ENCODE data around the gene PITPNM2.

The PITPNM2 gene

DNA sequence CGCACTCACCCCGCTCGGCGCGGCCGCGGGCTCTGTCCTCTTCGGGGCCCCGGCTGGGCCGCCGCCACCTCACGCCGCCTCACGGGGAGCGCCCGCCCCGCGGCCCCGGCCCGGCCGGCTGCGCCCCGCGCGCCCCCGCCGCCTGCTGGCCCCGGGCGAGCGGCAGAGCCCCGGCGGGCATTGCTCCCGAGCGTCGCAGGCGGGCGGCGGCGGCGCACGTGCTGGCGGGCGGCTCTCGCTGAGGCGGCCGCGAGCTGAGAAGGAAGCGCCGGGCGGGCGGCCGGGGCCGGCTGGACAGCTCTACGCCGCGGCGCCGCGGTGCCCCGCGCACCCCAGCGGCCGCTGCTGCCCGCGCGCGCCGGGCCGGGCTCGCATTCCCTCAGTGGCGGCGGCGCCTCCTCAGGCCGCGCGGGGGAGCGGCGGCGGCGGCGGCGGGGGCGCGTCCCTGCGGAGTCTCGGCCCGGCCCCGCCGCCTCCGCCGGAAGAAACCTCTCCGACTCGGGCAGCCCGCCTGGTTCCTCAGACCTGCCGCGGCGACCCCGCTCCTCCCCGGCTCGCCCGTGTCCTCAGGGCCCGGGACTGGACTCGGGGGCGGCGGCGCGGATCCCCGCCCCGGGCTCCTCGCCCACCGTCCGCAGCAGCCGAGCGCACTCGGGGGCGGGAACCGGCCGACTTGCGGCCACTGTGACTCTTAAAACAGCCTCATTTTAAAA, at the start of gene PITPNM2:
TSS of gene PITPNM2 (minus strand) at position 347 of the 713 bp plus-strand sequence. CDS start 116,500 bp downstream, outside the sequence.
- FAIRE-seq (no peak), DNase-seq (ENCODE audit: insufficient read length, low spot score) (no peak)
- TF ChIP-seq, protein P1, sequence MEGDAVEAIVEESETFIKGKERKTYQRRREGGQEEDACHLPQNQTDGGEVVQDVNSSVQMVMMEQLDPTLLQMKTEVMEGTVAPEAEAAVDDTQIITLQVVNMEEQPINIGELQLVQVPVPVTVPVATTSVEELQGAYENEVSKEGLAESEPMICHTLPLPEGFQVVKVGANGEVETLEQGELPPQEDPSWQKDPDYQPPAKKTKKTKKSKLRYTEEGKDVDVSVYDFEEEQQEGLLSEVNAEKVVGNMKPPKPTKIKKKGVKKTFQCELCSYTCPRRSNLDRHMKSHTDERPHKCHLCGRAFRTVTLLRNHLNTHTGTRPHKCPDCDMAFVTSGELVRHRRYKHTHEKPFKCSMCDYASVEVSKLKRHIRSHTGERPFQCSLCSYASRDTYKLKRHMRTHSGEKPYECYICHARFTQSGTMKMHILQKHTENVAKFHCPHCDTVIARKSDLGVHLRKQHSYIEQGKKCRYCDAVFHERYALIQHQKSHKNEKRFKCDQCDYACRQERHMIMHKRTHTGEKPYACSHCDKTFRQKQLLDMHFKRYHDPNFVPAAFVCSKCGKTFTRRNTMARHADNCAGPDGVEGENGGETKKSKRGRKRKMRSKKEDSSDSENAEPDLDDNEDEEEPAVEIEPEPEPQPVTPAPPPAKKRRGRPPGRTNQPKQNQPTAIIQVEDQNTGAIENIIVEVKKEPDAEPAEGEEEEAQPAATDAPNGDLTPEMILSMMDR (IDR thresholded peaks at IDR 0.05; ENCODE audit: insufficient read depth, missing control alignments): peak; percentile 2

DNA sequence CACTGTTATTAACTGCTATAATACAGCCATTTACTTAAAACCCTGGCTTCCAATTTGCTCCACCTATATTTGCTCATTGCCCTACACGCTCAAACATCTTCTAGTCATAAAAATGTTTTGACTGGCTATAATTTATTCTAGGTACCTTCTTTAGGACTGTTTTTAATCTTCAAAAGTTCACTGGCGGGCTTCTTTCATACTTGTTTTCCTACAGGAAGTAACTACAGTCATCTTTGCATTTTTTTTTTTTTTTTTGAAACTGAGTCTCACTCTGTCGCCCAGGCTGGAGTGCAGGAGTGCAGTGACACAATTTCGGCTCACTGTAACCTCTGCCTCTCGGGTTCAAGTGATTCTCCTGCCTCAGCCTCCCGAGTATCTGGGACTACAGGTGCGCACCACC, 49.5 kb upstream of the PITPNM2 start:
- DNase-seq (ENCODE audit: insufficient read length, low spot score): no peak
- FAIRE-seq: no peak
- TF ChIP-seq, protein P1 (IDR thresholded peaks at IDR 0.05; ENCODE audit: insufficient read depth, missing control alignments): no peak

DNA sequence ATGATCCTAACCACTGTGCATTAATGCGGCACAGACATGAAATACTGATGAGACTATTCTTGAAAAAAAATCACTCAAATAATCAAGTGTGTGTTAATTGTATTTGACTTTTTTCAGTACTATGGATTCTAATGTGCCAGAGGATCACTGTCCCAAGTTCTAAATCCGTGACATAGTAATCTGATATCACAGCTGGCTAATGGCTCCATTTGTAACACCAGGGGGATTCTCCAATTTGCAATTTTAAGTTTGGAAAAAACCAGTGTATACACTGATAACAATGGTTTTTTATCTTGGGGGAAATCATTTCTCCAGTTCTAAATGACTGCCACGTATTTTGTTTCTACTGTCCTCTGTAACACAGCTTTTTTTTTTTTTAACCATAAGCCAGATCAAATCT, 49.0 kb upstream of the PITPNM2 start:
- TF ChIP-seq, protein P1 (IDR thresholded peaks at IDR 0.05; ENCODE audit: insufficient read depth, missing control alignments): no peak
- DNase-seq (ENCODE audit: insufficient read length, low spot score) (no peak), FAIRE-seq (no peak)

DNA sequence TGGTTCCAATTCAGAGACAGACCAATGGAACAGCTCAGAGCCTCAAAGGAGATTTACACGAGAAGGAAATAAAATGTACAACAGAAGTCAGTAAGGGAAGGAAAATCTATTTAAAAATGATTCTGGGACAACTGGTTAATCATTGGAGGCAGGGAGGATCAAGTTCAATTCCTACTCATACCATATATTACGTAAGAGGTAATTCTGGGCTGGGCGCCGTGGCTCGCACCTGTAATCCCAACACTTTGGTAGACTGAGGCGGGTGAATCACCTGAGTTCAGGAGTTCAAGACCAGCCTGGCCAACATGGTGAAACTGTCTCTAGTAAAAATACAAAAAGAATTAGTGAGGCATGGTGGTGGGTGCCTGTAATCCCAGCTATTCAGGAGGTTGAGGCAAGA, 36.7 kb upstream of the PITPNM2 start:
- TF ChIP-seq, protein P1 (IDR thresholded peaks at IDR 0.05; ENCODE audit: insufficient read depth, missing control alignments): no peak
- FAIRE-seq (no peak), DNase-seq (ENCODE audit: insufficient read length, low spot score) (no peak)

DNA sequence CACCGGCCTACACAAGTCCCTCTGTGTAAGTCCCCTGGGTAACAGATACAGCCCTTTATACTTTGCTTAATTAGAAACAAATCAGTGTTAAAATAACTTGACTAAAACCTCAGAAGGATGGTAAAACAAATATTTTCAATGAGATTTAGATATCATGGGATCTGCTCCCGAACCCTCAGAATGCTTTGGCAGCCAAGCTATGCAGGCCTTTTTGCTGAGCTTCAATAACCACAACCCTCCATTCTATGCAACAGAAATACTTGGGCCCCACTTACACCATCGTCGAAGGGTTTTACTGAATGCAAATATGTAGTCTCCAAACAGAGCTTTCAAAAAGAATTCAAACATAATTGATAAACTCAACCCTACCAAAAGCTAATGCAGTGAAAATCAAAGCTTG, 29.3 kb upstream of the PITPNM2 start:
- DNase-seq (ENCODE audit: insufficient read length, low spot score) (no peak), FAIRE-seq (no peak)
- TF ChIP-seq, protein P1 (IDR thresholded peaks at IDR 0.05; ENCODE audit: insufficient read depth, missing control alignments): no peak

DNA sequence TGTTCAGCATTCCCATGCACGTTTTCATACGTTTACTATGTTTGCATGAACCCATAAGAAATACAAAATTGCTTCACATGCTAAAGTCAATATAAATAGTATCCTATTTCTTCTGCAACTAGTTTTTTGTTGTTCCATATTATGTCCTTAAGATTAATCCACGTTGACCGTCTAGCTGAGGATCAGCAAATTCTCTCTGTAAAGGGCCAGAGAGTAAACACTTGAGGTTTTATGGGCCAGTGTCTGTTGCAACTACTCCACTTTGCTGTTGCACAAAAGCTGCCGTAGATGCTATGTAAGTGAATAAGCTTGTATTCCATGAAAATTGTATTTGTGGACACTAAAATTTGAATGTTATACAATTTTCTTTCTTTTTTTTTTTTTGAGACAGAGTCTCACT, 21.1 kb upstream of the PITPNM2 start:
- TF ChIP-seq, protein P1 (IDR thresholded peaks at IDR 0.05; ENCODE audit: insufficient read depth, missing control alignments): no peak
- DNase-seq (ENCODE audit: insufficient read length, low spot score): no peak
- no peak for FAIRE-seq

DNA sequence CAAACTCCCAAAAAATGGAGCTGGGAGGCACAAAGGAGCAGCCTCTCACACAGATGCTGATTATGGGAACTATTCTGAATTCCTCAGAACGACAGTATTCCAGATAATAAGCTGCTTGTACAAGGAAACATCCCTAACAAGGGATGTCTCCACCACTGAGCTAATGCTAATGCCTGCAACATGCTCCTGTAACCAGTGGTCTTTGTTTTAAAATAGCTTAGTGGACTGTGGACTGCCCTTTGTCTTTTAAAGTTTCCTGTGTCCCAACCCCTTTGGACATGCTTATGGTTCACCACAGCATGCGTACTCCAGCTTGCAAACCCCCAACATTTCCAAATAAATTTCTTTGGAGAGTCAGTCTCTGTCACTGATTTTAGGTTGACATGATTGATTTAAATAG, 16.4 kb upstream of the PITPNM2 start:
- FAIRE-seq (no peak), DNase-seq (ENCODE audit: insufficient read length, low spot score) (no peak)
- TF ChIP-seq, protein P1 (IDR thresholded peaks at IDR 0.05; ENCODE audit: insufficient read depth, missing control alignments): no peak
